ENCODE results near the gene MDH1. TPM values are rescaled to one million over a fixed set of nuclear protein-coding genes. Genes with fewer than 3 reads are reported as not detected.
A peak's percentile ranks its signal among the peaks of the same experiment; 100 is the strongest.

The MDH1 gene
- total and polyA plus RNA-seq, 7 donors = 198 to 382 (median 217) TPM

DNA sequence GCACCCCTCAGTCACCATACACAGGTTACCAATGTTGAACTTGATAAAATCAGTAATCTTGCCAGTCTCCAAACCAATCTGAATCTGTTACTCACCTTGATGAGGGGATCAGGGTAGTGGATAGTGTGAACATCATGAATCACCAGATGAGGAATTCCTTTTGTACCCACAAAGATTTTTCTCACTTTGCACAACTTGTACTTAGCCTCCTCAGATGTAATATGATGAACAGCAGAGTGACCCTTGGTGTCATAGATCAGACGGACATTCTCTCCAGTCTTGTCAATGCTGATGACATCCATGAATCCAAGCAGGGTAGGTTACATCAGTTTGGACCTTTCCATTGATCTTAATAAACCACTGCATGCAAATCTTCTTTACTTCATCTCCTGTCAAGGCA lies 54.7 kb downstream of the MDH1 start:
- Histone ChIP-seq H3K4me3 (no peak overlapping the region), H3K27ac (no peak overlapping the region), H3K4me1 (no peaks in the 10 kb centered on the region), H3K36me3 (no peaks in the 10 kb centered on the region), H3K9me3 (peaks cover 0 to 1% (median 0%) of the 10 kb centered on the region in 4 donors), H3K27me3 (no peaks in the 10 kb centered on the region)
- WGBS, 2 donors = 84 to 94% methylated on average over 1 of the region's 1 CpG
- intact Hi-C loops (cut with DNase I) = no loop called here
- no peak for DNase-seq
- TF ChIP-seq, protein P1, sequence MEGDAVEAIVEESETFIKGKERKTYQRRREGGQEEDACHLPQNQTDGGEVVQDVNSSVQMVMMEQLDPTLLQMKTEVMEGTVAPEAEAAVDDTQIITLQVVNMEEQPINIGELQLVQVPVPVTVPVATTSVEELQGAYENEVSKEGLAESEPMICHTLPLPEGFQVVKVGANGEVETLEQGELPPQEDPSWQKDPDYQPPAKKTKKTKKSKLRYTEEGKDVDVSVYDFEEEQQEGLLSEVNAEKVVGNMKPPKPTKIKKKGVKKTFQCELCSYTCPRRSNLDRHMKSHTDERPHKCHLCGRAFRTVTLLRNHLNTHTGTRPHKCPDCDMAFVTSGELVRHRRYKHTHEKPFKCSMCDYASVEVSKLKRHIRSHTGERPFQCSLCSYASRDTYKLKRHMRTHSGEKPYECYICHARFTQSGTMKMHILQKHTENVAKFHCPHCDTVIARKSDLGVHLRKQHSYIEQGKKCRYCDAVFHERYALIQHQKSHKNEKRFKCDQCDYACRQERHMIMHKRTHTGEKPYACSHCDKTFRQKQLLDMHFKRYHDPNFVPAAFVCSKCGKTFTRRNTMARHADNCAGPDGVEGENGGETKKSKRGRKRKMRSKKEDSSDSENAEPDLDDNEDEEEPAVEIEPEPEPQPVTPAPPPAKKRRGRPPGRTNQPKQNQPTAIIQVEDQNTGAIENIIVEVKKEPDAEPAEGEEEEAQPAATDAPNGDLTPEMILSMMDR (IDR thresholded peaks at IDR 0.05) = no peak
- TF ChIP-seq POLR2A (IDR thresholded peaks at IDR 0.05) (no peak), EP300 (IDR thresholded peaks at IDR 0.05) (no peak), POLR2AphosphoS5 (IDR thresholded peaks at IDR 0.05) (no peak)

- no peaks in the 10 kb centered on the region for H3K36me3 ChIP-seq
- H3K9me3 ChIP-seq = no peaks in the 10 kb centered on the region
- intact Hi-C loops (cut with DNase I) = no loop called here
- no peak for TF ChIP-seq POLR2AphosphoS5 (IDR thresholded peaks at IDR 0.05)
- TF ChIP-seq, protein P1 (IDR thresholded peaks at IDR 0.05) = no peak
- no peak for TF ChIP-seq POLR2A (IDR thresholded peaks at IDR 0.05)
- TF ChIP-seq EP300 (IDR thresholded peaks at IDR 0.05) = no peak
- H3K4me3 ChIP-seq = no peak overlapping the region
- no peak for DNase-seq
- 55 to 85% methylated on average over 2 of the region's 2 CpGs for WGBS, 2 donors
- H3K27ac ChIP-seq = no peak overlapping the region
- H3K27me3 ChIP-seq = no peaks in the 10 kb centered on the region
- H3K4me1 ChIP-seq = no peaks in the 10 kb centered on the region
These were observed 59.9 kb downstream of the MDH1 start for GRCh38 chr2:63648632-63649031.

- H3K9me3 ChIP-seq = no peaks in the 10 kb centered on the region
- no peak overlapping the region for H3K4me3 ChIP-seq
- no peaks in the 10 kb centered on the region for H3K36me3 ChIP-seq
- no peak overlapping the region for H3K27ac ChIP-seq
- 94 to 97% methylated on average over 1 of the region's 1 CpG for WGBS, 2 donors
- H3K4me1 ChIP-seq = no peaks in the 10 kb centered on the region
- DNase-seq = no peak
- intact Hi-C loops (cut with DNase I) = no loop called here
- no peaks in the 10 kb centered on the region for H3K27me3 ChIP-seq
- TF ChIP-seq POLR2AphosphoS5 (IDR thresholded peaks at IDR 0.05) (peak in 1 of 4 donors; percentile 7), POLR2A (IDR thresholded peaks at IDR 0.05) (no peak)
These were observed 61.1 kb downstream of the MDH1 start for GRCh38 chr2:63649829-63650228.

GRCh38 chr2:63650756-63651155 lies 62.0 kb downstream of the MDH1 start:
- Histone ChIP-seq H3K4me3 (no peak overlapping the region), H3K4me1 (no peaks in the 10 kb centered on the region), H3K27ac (no peak overlapping the region), H3K9me3 (no peaks in the 10 kb centered on the region), H3K36me3 (no peaks in the 10 kb centered on the region), H3K27me3 (no peaks in the 10 kb centered on the region)
- no peak for DNase-seq
- no peak for TF ChIP-seq EP300 (IDR thresholded peaks at IDR 0.05)
- no peak for TF ChIP-seq POLR2AphosphoS5 (IDR thresholded peaks at IDR 0.05)
- TF ChIP-seq POLR2A (IDR thresholded peaks at IDR 0.05) = no peak
- TF ChIP-seq, protein P1 (IDR thresholded peaks at IDR 0.05) = no peak
- intact Hi-C loops (cut with DNase I) = no loop called here
- 76 to 84% methylated on average over 3 of the region's 3 CpGs for WGBS, 2 donors

- Histone ChIP-seq H3K9me3 (no peaks in the 10 kb centered on the region), H3K4me1 (no peaks in the 10 kb centered on the region), H3K27me3 (no peaks in the 10 kb centered on the region), H3K27ac (no peak overlapping the region), H3K36me3 (no peaks in the 10 kb centered on the region), H3K4me3 (no peak overlapping the region)
- TF ChIP-seq POLR2A (IDR thresholded peaks at IDR 0.05) (no peak), POLR2AphosphoS5 (IDR thresholded peaks at IDR 0.05) (no peak), EP300 (IDR thresholded peaks at IDR 0.05) (no peak)
- TF ChIP-seq, protein P1 (IDR thresholded peaks at IDR 0.05) = no peak
- WGBS, 2 donors = 68 to 82% methylated on average over 3 of the region's 3 CpGs
- DNase-seq = no peak
- intact Hi-C loops (cut with DNase I) = no loop called here
These were observed 62.6 kb downstream of the MDH1 start for GRCh38 chr2:63651356-63651755.

Data from sigmoid colon (tissue), 7 donors.